Measurements from ENCODE around the gene TMEM17.
"Not testable (repeated sequence)": the region's sequence is repeated elsewhere in the genome, so short reads cannot be mapped to it uniquely, and the experiment has no call there.

TMEM17 gene

GRCh38 chr2:62505750-62506420 is at the start of gene TMEM17:
Gene TMEM17 (minus strand): TSS chr2:62506195. CDS start chr2:62506129, 66 bp downstream.
- peak; percentile 21 for DNase-seq

- no peak for DNase-seq
These were observed 48.4 kb upstream of the TMEM17 start for GRCh38 chr2:62554440-62554839.

- DNase-seq: no peak
These were observed 44.5 kb upstream of the TMEM17 start for GRCh38 chr2:62550461-62550860.

- DNase-seq: no peak
These were observed 41.9 kb upstream of the TMEM17 start for GRCh38 chr2:62547854-62548253.

GRCh38 chr2:62545261-62545660 is 39.3 kb upstream of the TMEM17 start:
- no peak for DNase-seq

GRCh38 chr2:62540408-62541168 is 34.6 kb upstream of the TMEM17 start:
- no peak for DNase-seq

GRCh38 chr2:62539606-62540407 is 33.8 kb upstream of the TMEM17 start:
- DNase-seq: no peak

GRCh38 chr2:62538756-62539155 is 32.8 kb upstream of the TMEM17 start:
- no peak for DNase-seq

GRCh38 chr2:62537814-62538213 is 31.8 kb upstream of the TMEM17 start:
- no peak for DNase-seq

GRCh38 chr2:62536873-62537547 is 31.0 kb upstream of the TMEM17 start:
- DNase-seq: no peak

- not testable (repeated sequence) for DNase-seq
These were observed 29.5 kb upstream of the TMEM17 start for GRCh38 chr2:62535521-62535920.

GRCh38 chr2:62531594-62531993 is 25.6 kb upstream of the TMEM17 start:
- DNase-seq: no peak

GRCh38 chr2:62529758-62530157 is 23.8 kb upstream of the TMEM17 start:
- DNase-seq: no peak

- no peak for DNase-seq
These were observed 21.6 kb upstream of the TMEM17 start for GRCh38 chr2:62527478-62528210.

GRCh38 chr2:62526531-62527381 is 20.8 kb upstream of the TMEM17 start:
- no peak for DNase-seq

- DNase-seq: no peak
These were observed 19.7 kb upstream of the TMEM17 start for GRCh38 chr2:62525549-62526269.

GRCh38 chr2:62524293-62524941 is 18.4 kb upstream of the TMEM17 start:
- no peak for DNase-seq

- not testable (repeated sequence) for DNase-seq
These were observed 15.1 kb upstream of the TMEM17 start for GRCh38 chr2:62521061-62521460.

- DNase-seq: no peak
These were observed 6.4 kb upstream of the TMEM17 start for GRCh38 chr2:62512384-62512783.

GRCh38 chr2:62511636-62512035 is 5.6 kb upstream of the TMEM17 start:
- DNase-seq: no peak
